H9 (cell line): Measurements from ENCODE around the gene KIAA1671. TPM values are rescaled to one million over a fixed set of nuclear protein-coding genes. Genes with fewer than 3 reads are reported as not detected.
A peak's percentile ranks its signal among the peaks of the same experiment; 100 is the strongest.

Experiments
- DNase-seq: peaks from one replicate; pipeline ENCODE4 v3.0.0-alpha.2; 2017
- H2AFZ ChIP-seq: one replicate; pipeline ENCODE4 v1.6.1; 2013; ENCODE audit warnings: mild to moderate bottlenecking, low read length, control low read depth, moderate library complexity
- H2AK5ac ChIP-seq: 2 replicates; pipeline ENCODE4 v1.6.1; 2013; ENCODE audit warnings: low read length, control low read depth, mixed read lengths; ENCODE audit not compliant: insufficient read length
- H2BK120ac ChIP-seq: one replicate; pipeline ENCODE4 v1.6.1; 2013; ENCODE audit warnings: low read depth, mild to moderate bottlenecking, low read length, control low read depth, inconsistent platforms; ENCODE audit not compliant: poor library complexity, severe bottlenecking
- H2BK12ac ChIP-seq: 2 replicates; pipeline ENCODE4 v1.6.1; 2013; ENCODE audit warnings: low read length, control low read depth, mixed read lengths, low read depth; ENCODE audit not compliant: insufficient read length
- H2BK15ac ChIP-seq: 2 replicates; pipeline ENCODE4 v1.6.1; 2013; ENCODE audit warnings: low read depth, low read length, control low read depth
- H2BK20ac ChIP-seq: one replicate; pipeline ENCODE4 v1.6.1; 2013; ENCODE audit warnings: low read depth, mild to moderate bottlenecking, low read length, control low read depth, inconsistent platforms; ENCODE audit not compliant: poor library complexity, severe bottlenecking
- H2BK5ac ChIP-seq: 2 replicates; pipeline ENCODE4 v1.6.1; 2013; ENCODE audit warnings: low read length, control low read depth, mixed read lengths; ENCODE audit not compliant: insufficient read length
- H3K14ac ChIP-seq: 2 replicates; pipeline ENCODE4 v1.6.1; 2013; ENCODE audit warnings: low read length, control low read depth; ENCODE audit not compliant: insufficient read depth
- H3K18ac ChIP-seq: 2 replicates; pipeline ENCODE4 v1.6.1; 2013; ENCODE audit warnings: low read depth, mild to moderate bottlenecking, mixed read lengths, low read length, control low read depth; ENCODE audit not compliant: insufficient read length
- H3K23ac ChIP-seq: 2 replicates; pipeline ENCODE4 v1.6.1; 2013; ENCODE audit warnings: low read length, control low read depth, mixed read lengths, low read depth; ENCODE audit not compliant: insufficient read length
- H3K23me2 ChIP-seq: 2 replicates; pipeline ENCODE4 v1.6.1; 2013; ENCODE audit warnings: low read depth, mild to moderate bottlenecking, mixed read lengths, low read length, control low read depth; ENCODE audit not compliant: insufficient read length, poor library complexity, severe bottlenecking
- H3K27ac ChIP-seq: 2 replicates; pipeline ENCODE4 v1.5.1; 2013; ENCODE audit warnings: low read length, control low read depth, mixed read lengths, low read depth; ENCODE audit not compliant: insufficient read length
- H3K27me3 ChIP-seq: 2 replicates; pipeline ENCODE4 v1.6.1; 2013; ENCODE audit warnings: low read length, control low read depth, inconsistent platforms; ENCODE audit not compliant: insufficient read depth
- H3K4ac ChIP-seq: 2 replicates; pipeline ENCODE4 v1.6.1; 2013; ENCODE audit warnings: low read depth, mild to moderate bottlenecking, control low read depth, inconsistent platforms, low read length, moderate library complexity
- H3K4me1 ChIP-seq: 2 replicates; pipeline ENCODE4 v1.6.1; 2013; ENCODE audit warnings: low read length, control low read depth, inconsistent platforms; ENCODE audit not compliant: insufficient read depth
- H3K4me2 ChIP-seq: 2 replicates; pipeline ENCODE4 v1.6.1; 2013; ENCODE audit warnings: low read length, control low read depth, mixed read lengths; ENCODE audit not compliant: insufficient read length, insufficient read depth
- H3K56ac ChIP-seq: 2 replicates; pipeline ENCODE4 v1.6.1; 2013; ENCODE audit warnings: low read depth, mild to moderate bottlenecking, mixed read lengths, low read length, control low read depth; ENCODE audit not compliant: insufficient read length
- H3K79me1 ChIP-seq: 2 replicates; pipeline ENCODE4 v1.6.1; 2013; ENCODE audit warnings: low read depth, mild to moderate bottlenecking, moderate library complexity, low read length, control low read depth, inconsistent platforms; ENCODE audit not compliant: insufficient read depth, poor library complexity, severe bottlenecking
- H3K79me2 ChIP-seq: 2 replicates; pipeline ENCODE4 v1.6.1; 2013; ENCODE audit warnings: low read length, control low read depth, inconsistent platforms; ENCODE audit not compliant: insufficient read depth
- H3K9ac ChIP-seq: 2 replicates; pipeline ENCODE4 v1.6.1; 2013; ENCODE audit warnings: low read length, control low read depth, mixed read lengths; ENCODE audit not compliant: insufficient read length; ENCODE audit errors: extremely low read depth
- H3K9me3 ChIP-seq: one replicate; pipeline ENCODE4 v1.6.1; 2013; ENCODE audit warnings: low read depth, low read length, inconsistent platforms; ENCODE audit not compliant: control insufficient read depth
- H3T11ph ChIP-seq: one replicate; pipeline ENCODE4 v1.6.1; 2013; ENCODE audit warnings: mild to moderate bottlenecking, low read length, control low read depth, inconsistent platforms
- H4K20me1 ChIP-seq: one replicate; pipeline ENCODE4 v1.6.1; 2013; ENCODE audit not compliant: control insufficient read depth, insufficient read length, insufficient read depth
- H4K5ac ChIP-seq: 2 replicates; pipeline ENCODE4 v1.6.1; 2013; ENCODE audit warnings: low read depth, mild to moderate bottlenecking, mixed read lengths, low read length, control low read depth; ENCODE audit not compliant: insufficient read length
- H4K8ac ChIP-seq: replicated peaks from 2 replicates; pipeline ENCODE4 v1.6.1; 2013; ENCODE audit warnings: low read length, control low read depth, mixed read lengths, low read depth; ENCODE audit not compliant: insufficient read length
- H4K91ac ChIP-seq: 2 replicates; pipeline ENCODE4 v1.6.1; 2013; ENCODE audit warnings: low read depth, mild to moderate bottlenecking, moderate library complexity, mixed read lengths, low read length, control low read depth; ENCODE audit not compliant: insufficient read length
- H3K27ac Mint-ChIP-seq, 3 experiments: 2 replicates in 2 of 3; 3 replicates in 1 of 3; pipeline ENCODE4 v1.8.0; 2020 to 2021; ENCODE audit warnings: mixed read lengths in 3 of 3, mild to moderate bottlenecking in 1 of 3, moderate library complexity in 1 of 3
- H3K27me3 Mint-ChIP-seq: 2 replicates; pipeline ENCODE4 v1.8.0; 2021; ENCODE audit warnings: low read depth, mild to moderate bottlenecking, moderate library complexity, mixed read lengths
- H3K36me3 Mint-ChIP-seq, 3 experiments: 2 replicates in 2 of 3; 3 replicates in 1 of 3; pipeline ENCODE4 v1.8.0; 2020 to 2021; ENCODE audit warnings: low read depth in 3 of 3, mixed read lengths in 3 of 3; ENCODE audit not compliant: insufficient read depth in 1 of 3
- H3K4me1 Mint-ChIP-seq, 2 experiments: 2 replicates each; pipeline ENCODE4 v1.8.0; 2020; ENCODE audit warnings: mixed read lengths in 2 of 2
- H3K4me3 Mint-ChIP-seq, 2 experiments: 2 replicates in 1 of 2; 3 replicates in 1 of 2; pipeline ENCODE4 v1.8.0; 2020 to 2021; ENCODE audit warnings: mild to moderate bottlenecking in 2 of 2, mixed read lengths in 2 of 2, moderate library complexity in 1 of 2
- H3K9me3 Mint-ChIP-seq, 2 experiments: 2 replicates in 1 of 2; 3 replicates in 1 of 2; pipeline ENCODE4 v1.8.0; 2020; ENCODE audit warnings: mild to moderate bottlenecking in 2 of 2, mixed read lengths in 2 of 2, moderate library complexity in 1 of 2
- whole genome bisulfite sequencing: extraction: QIAGEN DNeasy Blood & Tissue Kit; methylation state at CpG from one replicate; pipeline ENCODE4 v1.1.7; 2013; ENCODE audit warnings: missing lambda C conversion rate, low lambda C conversion rate, mixed read lengths; ENCODE audit not compliant: insufficient read length; ENCODE audit errors: extremely low coverage; 5-methylcytosine and 5-hydroxymethylcytosine counted together
- total RNA-seq: library from RNA; stranded (reverse); gene quantifications from 2 replicates; pipeline ENCODE4 v1.2.1, GENCODE V29; 2021
- TF ChIP-seq, protein P1 (sequence below): fragments of 200-600 bp; sonication (generic); conservative IDR thresholded peaks from 3 replicates; pipeline ENCODE4 v1.8.0; 2021; ENCODE audit warnings: antibody characterized with exemption, mild to moderate bottlenecking

The KIAA1671 gene
- total RNA-seq, 1 experiment from 2014 or later: 22.6 TPM

DNA sequence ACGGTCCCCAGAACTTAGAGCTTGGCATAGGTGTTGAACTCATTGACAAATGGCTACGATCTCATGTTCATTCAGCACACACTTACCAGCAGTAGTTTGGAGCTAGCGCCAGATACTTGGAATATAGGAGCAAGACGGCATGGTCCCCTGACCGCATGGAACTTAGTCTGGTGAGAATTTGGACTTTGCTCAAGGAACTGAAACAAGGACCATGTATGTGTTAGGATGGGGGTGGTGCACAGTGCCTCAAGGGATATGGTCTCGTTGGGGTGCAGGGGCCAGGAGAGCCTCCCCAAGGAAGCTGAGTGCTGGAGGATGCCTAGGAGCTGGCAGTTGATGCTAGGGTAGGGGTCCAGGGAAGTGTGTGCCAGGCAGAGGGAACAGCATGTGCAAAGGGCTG is 119.2 kb downstream of the KIAA1671 start:
- H4K91ac ChIP-seq: no peak overlapping the region
- no peak for DNase-seq
- no peaks in the 10 kb centered on the region for H3K27me3 ChIP-seq
- no peak overlapping the region for H2AK5ac ChIP-seq
- no peak overlapping the region for H3K14ac ChIP-seq
- Mint-ChIP-seq H3K36me3 (no peaks in the 10 kb centered on the region), H3K4me1 (peaks cover 0 to 9% of the 10 kb centered on the region in 2 experiments; a peak in 3 of 4 replicates), H3K9me3 (no peaks in the 10 kb centered on the region), H3K4me3 (no peak overlapping the region), H3K27ac (peak overlapping the region in 1 of 3 experiments; percentile 24; a peak in 1 of 7 replicates), H3K27me3 (no peaks in the 10 kb centered on the region)
- no peak overlapping the region for H2AFZ ChIP-seq
- H2BK5ac ChIP-seq: no peak overlapping the region
- H3T11ph ChIP-seq: no peak overlapping the region
- H3K23ac ChIP-seq: no peak overlapping the region
- no peaks in the 10 kb centered on the region for H3K79me2 ChIP-seq
- no peaks in the 10 kb centered on the region for H3K79me1 ChIP-seq
- H2BK120ac ChIP-seq: no peak overlapping the region
- H3K18ac ChIP-seq: no peak overlapping the region
- no CpG with 5 or more reads among the region's 6 CpGs for WGBS
- no peak overlapping the region for H3K27ac ChIP-seq
- H3K4me2 ChIP-seq: no peak overlapping the region
- no peaks in the 10 kb centered on the region for H3K23me2 ChIP-seq
- H4K8ac ChIP-seq: no peak overlapping the region
- H2BK12ac ChIP-seq: no peak overlapping the region
- no peak overlapping the region for H3K4ac ChIP-seq
- no peak overlapping the region for H3K56ac ChIP-seq
- TF ChIP-seq, protein P1, sequence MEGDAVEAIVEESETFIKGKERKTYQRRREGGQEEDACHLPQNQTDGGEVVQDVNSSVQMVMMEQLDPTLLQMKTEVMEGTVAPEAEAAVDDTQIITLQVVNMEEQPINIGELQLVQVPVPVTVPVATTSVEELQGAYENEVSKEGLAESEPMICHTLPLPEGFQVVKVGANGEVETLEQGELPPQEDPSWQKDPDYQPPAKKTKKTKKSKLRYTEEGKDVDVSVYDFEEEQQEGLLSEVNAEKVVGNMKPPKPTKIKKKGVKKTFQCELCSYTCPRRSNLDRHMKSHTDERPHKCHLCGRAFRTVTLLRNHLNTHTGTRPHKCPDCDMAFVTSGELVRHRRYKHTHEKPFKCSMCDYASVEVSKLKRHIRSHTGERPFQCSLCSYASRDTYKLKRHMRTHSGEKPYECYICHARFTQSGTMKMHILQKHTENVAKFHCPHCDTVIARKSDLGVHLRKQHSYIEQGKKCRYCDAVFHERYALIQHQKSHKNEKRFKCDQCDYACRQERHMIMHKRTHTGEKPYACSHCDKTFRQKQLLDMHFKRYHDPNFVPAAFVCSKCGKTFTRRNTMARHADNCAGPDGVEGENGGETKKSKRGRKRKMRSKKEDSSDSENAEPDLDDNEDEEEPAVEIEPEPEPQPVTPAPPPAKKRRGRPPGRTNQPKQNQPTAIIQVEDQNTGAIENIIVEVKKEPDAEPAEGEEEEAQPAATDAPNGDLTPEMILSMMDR: no peak
- H2BK15ac ChIP-seq: no peak overlapping the region
- no peak overlapping the region for H2BK20ac ChIP-seq
- no peak overlapping the region for H3K9ac ChIP-seq
- no peaks in the 10 kb centered on the region for H3K4me1 ChIP-seq
- no peaks in the 10 kb centered on the region for H4K20me1 ChIP-seq
- H3K9me3 ChIP-seq: no peaks in the 10 kb centered on the region
- H4K5ac ChIP-seq: no peak overlapping the region
